Ascending aorta (tissue), 2 donors: Measurements from ENCODE around the gene CELF2. TPM values are rescaled to one million over a fixed set of nuclear protein-coding genes. Genes with fewer than 3 reads are reported as not detected.

Source experiments
- DNase-seq, 2 donors: peaks; one replicate each; pipeline ENCODE4 v3.0.0-alpha.2; 2019; ENCODE audit warnings: low spot score in 2 of 2
- H3K27ac ChIP-seq, 2 donors: fragments of 200-600 bp; sonication (generic); one replicate each; pipeline ENCODE4 v1.5.1; 2016 to 2017; ENCODE audit warnings: mild to moderate bottlenecking in 1 of 2
- H3K27me3 ChIP-seq: fragments of 200-600 bp; sonication (generic); one replicate; pipeline ENCODE4 v1.5.1; 2017
- H3K36me3 ChIP-seq, 2 donors: fragments of 200-600 bp; sonication (generic); one replicate each; pipeline ENCODE4 v1.5.1; 2016
- H3K4me1 ChIP-seq, 2 donors: fragments of 200-600 bp; sonication (generic); one replicate each; pipeline ENCODE4 v1.5.1; 2016 to 2017; ENCODE audit warnings: mild to moderate bottlenecking in 1 of 2
- H3K4me3 ChIP-seq, 2 donors: fragments of 200-600 bp; sonication (generic); one replicate each; pipeline ENCODE4 v1.5.1; 2016 to 2017; ENCODE audit warnings: mild to moderate bottlenecking in 1 of 2
- H3K9me3 ChIP-seq, 2 donors: fragments of 200-600 bp; sonication (generic); one replicate each; pipeline ENCODE4 v1.5.1; 2016
- intact Hi-C: fragments of 100-400 bp; cut with DNase I; formaldehyde crosslinking; loops from one replicate; pipeline ENCODE4 v1.15.1; 2023
- total RNA-seq: library from RNA; depleted of rRNA; stranded (reverse); fragments of >200 nt; gene quantifications from one replicate; pipeline ENCODE4 v1.1.0, GENCODE V29; 2016
- TF ChIP-seq, protein P1 (sequence below), 3 experiments: fragments of 200-600 bp in 2 of 3; fragments of 450-650 bp in 1 of 3; sonication (generic) in 2 of 3; IDR thresholded peaks; one replicate each; pipeline ENCODE4 v1.5.1; 2016 to 2019; ENCODE audit warnings: antibody characterized with exemption in 3 of 3, mild to moderate bottlenecking in 1 of 3, moderate library complexity in 1 of 3

CELF2 gene
- total RNA-seq, 1 donor from 2014 or later: 26.6 TPM

DNA sequence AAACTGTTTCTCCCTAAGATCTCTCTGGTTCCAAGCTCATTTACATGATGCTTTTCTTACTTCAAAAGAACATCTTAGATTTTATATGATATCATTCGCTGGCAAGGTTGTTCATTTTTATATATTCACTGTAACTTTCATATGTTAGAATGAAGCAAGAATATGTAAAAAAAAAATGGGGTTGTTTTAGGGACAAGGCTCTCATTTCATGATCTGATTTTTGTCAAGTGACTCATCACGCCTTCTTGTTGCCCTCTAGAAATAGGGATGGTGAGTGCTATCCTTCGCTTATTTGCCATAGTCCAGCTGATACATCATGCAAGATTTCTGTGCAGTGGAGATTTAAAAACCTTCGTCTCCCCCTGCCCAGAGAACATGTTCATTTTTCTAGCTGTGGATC lies 14.0 kb upstream of the CELF2 start:
- Histone ChIP-seq H3K4me1 (no peaks in the 10 kb centered on the region), H3K36me3 (no peaks in the 10 kb centered on the region), H3K27ac (no peak overlapping the region), H3K4me3 (no peak overlapping the region), H3K9me3 (no peaks in the 10 kb centered on the region), H3K27me3 (no peaks in the 10 kb centered on the region)
- intact Hi-C loops: no loop called here
- TF ChIP-seq, protein P1, sequence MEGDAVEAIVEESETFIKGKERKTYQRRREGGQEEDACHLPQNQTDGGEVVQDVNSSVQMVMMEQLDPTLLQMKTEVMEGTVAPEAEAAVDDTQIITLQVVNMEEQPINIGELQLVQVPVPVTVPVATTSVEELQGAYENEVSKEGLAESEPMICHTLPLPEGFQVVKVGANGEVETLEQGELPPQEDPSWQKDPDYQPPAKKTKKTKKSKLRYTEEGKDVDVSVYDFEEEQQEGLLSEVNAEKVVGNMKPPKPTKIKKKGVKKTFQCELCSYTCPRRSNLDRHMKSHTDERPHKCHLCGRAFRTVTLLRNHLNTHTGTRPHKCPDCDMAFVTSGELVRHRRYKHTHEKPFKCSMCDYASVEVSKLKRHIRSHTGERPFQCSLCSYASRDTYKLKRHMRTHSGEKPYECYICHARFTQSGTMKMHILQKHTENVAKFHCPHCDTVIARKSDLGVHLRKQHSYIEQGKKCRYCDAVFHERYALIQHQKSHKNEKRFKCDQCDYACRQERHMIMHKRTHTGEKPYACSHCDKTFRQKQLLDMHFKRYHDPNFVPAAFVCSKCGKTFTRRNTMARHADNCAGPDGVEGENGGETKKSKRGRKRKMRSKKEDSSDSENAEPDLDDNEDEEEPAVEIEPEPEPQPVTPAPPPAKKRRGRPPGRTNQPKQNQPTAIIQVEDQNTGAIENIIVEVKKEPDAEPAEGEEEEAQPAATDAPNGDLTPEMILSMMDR (IDR thresholded peaks at IDR 0.05): no peak
- DNase-seq: no peak

- no peak for DNase-seq
- H3K4me3 ChIP-seq: no peak overlapping the region
- no peak overlapping the region for H3K27ac ChIP-seq
- H3K27me3 ChIP-seq: no peaks in the 10 kb centered on the region
- H3K4me1 ChIP-seq: no peaks in the 10 kb centered on the region
- intact Hi-C loops: no loop called here
- TF ChIP-seq, protein P1 (IDR thresholded peaks at IDR 0.05): no peak
- no peaks in the 10 kb centered on the region for H3K36me3 ChIP-seq
- no peaks in the 10 kb centered on the region for H3K9me3 ChIP-seq
Observed at GRCh38 chr10:11004144-11005077, 13.3 kb upstream of the CELF2 start.

GRCh38 chr10:11005725-11006427 lies 11.8 kb upstream of the CELF2 start:
- Histone ChIP-seq H3K27ac (no peak overlapping the region), H3K4me3 (no peak overlapping the region)

DNA sequence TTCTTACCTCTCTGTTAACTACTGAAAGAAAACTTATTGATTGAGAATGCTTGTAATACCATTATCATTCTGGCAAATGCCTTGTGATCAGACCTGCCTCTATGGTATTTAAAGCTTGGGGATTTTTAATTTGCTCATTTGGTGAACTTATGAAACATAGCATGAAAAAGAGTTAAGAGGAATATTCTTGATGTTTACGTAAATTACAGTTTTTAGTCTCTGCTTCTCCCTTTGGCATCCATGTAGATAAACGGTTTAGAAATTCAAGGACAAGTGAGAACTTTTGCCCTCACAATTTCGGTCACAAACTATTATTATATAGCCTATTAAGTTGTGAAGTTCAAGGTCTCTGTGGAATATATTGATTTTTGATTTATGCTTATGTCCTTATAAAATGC lies 11.2 kb upstream of the CELF2 start:
- TF ChIP-seq, protein P1 (IDR thresholded peaks at IDR 0.05): no peak

More at GRCh38 chr10:11005725-11006427, 11.8 kb upstream of the CELF2 start:
- intact Hi-C loops: no loop called here
- H3K4me1 ChIP-seq: no peaks in the 10 kb centered on the region
- H3K9me3 ChIP-seq: no peaks in the 10 kb centered on the region
- TF ChIP-seq, protein P1 (IDR thresholded peaks at IDR 0.05): no peak
- no peaks in the 10 kb centered on the region for H3K27me3 ChIP-seq
- DNase-seq: no peak
- no peaks in the 10 kb centered on the region for H3K36me3 ChIP-seq

GRCh38 chr10:11007476-11008020 lies 10.1 kb upstream of the CELF2 start:
- Histone ChIP-seq H3K4me3 (no peak overlapping the region), H3K27ac (no peak overlapping the region), H3K36me3 (no peaks in the 10 kb centered on the region), H3K9me3 (no peaks in the 10 kb centered on the region), H3K4me1 (no peaks in the 10 kb centered on the region), H3K27me3 (no peaks in the 10 kb centered on the region)
- intact Hi-C loops: no loop called here
- TF ChIP-seq, protein P1 (IDR thresholded peaks at IDR 0.05): no peak
- no peak for DNase-seq

More for the DNA sequence above, 11.2 kb upstream of the CELF2 start:
- Histone ChIP-seq H3K4me1 (no peaks in the 10 kb centered on the region), H3K9me3 (no peaks in the 10 kb centered on the region), H3K36me3 (no peaks in the 10 kb centered on the region), H3K27ac (no peak overlapping the region), H3K4me3 (no peak overlapping the region), H3K27me3 (no peaks in the 10 kb centered on the region)
- DNase-seq: no peak
- intact Hi-C loops: no loop called here
